Measurements from ENCODE around the gene STK11IP.

DNA sequence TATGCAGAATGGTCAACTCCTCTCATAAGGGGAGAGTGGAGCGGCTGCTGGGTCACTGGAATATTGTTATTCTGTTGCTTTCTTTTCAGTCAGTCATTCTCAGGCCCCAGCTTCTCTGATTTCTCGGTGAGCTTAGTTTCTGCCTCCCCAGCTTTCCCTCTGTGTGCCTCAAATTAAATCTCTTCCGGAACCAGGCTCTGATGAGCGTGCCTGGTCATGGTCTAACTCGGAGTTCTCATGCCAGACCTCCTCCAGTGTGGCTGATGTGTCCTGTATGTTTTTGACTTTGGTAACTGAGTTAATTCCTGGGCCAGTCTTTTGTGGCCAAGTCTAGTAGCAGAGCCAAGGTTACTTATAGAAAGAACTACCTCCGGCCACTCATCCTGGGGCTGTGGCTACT lies 4.9 kb upstream of the STK11IP start:
- TF ChIP-seq POLR2AphosphoS5 (IDR thresholded peaks at IDR 0.05) (no peak), POLR2A (IDR thresholded peaks at IDR 0.05) (no peak)
- TF ChIP-seq, protein P1, sequence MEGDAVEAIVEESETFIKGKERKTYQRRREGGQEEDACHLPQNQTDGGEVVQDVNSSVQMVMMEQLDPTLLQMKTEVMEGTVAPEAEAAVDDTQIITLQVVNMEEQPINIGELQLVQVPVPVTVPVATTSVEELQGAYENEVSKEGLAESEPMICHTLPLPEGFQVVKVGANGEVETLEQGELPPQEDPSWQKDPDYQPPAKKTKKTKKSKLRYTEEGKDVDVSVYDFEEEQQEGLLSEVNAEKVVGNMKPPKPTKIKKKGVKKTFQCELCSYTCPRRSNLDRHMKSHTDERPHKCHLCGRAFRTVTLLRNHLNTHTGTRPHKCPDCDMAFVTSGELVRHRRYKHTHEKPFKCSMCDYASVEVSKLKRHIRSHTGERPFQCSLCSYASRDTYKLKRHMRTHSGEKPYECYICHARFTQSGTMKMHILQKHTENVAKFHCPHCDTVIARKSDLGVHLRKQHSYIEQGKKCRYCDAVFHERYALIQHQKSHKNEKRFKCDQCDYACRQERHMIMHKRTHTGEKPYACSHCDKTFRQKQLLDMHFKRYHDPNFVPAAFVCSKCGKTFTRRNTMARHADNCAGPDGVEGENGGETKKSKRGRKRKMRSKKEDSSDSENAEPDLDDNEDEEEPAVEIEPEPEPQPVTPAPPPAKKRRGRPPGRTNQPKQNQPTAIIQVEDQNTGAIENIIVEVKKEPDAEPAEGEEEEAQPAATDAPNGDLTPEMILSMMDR (IDR thresholded peaks at IDR 0.05): no peak
